K562 (cell line): ENCODE results near the gene NRIP2. TPM values are rescaled to one million over a fixed set of nuclear protein-coding genes. Genes with fewer than 3 reads are reported as not detected.

Experiments used
- ATAC-seq: fragments of 200-7000 bp; cut with Tn5 transposase; 3 replicates; pipeline ENCODE4 v1.9.1; 2020; ENCODE audit warnings: moderate library complexity
- BruUV-seq: library from RNA; stranded (reverse); fragments of 400-500 nt; replicated peaks from 2 replicates; lab custom pipeline; 2021; lab: Mats Ljungman, UMichigan
- CTCF ChIA-PET: fragments of 300-600 bp; formaldehyde crosslinking; extraction: SDS; loops from one replicate; lab custom pipeline; 2021; ENCODE audit warnings: low intra/inter-chr PET ratio; lab: Yijun Ruan, JAX
- POLR2A ChIA-PET: fragments of 300-600, 350-650 bp; sonication (Branson Sonifier 250); formaldehyde crosslinking; extraction: SDS; loops from one replicate; lab custom pipeline; 2021; ENCODE audit warnings: antibody characterized with exemption, inconsistent platforms; lab: Yijun Ruan, JAX
- DNase-seq, 4 experiments: peaks; one replicate each; pipeline versions ENCODE4 v3.0.0 to v3.0.0-alpha.2; 2011 to 2018; ENCODE audit warnings: low spot score in 3 of 4, mixed read lengths in 3 of 4; ENCODE audit errors: extremely low read depth in 1 of 4
- FAIRE-seq: peaks from 2 replicates; lab custom pipeline; 2011; peaks lifted over from hg19 to GRCh38; lab: Jason Lieb, UNC
- H2AFZ ChIP-seq: 2 replicates; pipeline ENCODE4 v1.6.0; 2011; ENCODE audit warnings: low read depth, low read length, control low read depth, inconsistent platforms
- H3K27ac ChIP-seq: fragments of 200-600 bp; 3 replicates; pipeline ENCODE4 v1.8.0; 2011; ENCODE audit warnings: low read depth, mild to moderate bottlenecking, control low read depth, inconsistent platforms, low read length, moderate library complexity, mixed read lengths; ENCODE audit errors: extremely low read depth
- H3K27me3 ChIP-seq, 2 experiments: fragments of 300-600 bp in 1 of 2; 2 replicates in 1 of 2; 3 replicates in 1 of 2; pipeline versions ENCODE4 v1.6.0 to v1.8.0; 2011; ENCODE audit warnings: inconsistent platforms in 2 of 2, low read length in 2 of 2, mild to moderate bottlenecking in 1 of 2, mixed read lengths in 1 of 2, moderate library complexity in 1 of 2; ENCODE audit not compliant: control insufficient read depth in 2 of 2, insufficient read depth in 2 of 2
- H3K36me3 ChIP-seq: fragments of 300-600 bp; 3 replicates; pipeline ENCODE4 v1.8.0; 2011; ENCODE audit warnings: mild to moderate bottlenecking, low read length, inconsistent platforms; ENCODE audit not compliant: control insufficient read depth, insufficient read depth
- H3K4me1 ChIP-seq, 2 experiments: fragments of 200-600 bp in 1 of 2; replicated peaks in 1 of 2; 2 replicates in 1 of 2; 3 replicates in 1 of 2; pipeline versions ENCODE4 v1.5.1 to v1.8.0; 2011; ENCODE audit warnings: inconsistent platforms in 2 of 2, low read length in 2 of 2, mild to moderate bottlenecking in 1 of 2, mixed read lengths in 1 of 2, moderate library complexity in 1 of 2; ENCODE audit not compliant: control insufficient read depth in 2 of 2, insufficient read depth in 2 of 2
- H3K4me2 ChIP-seq: 2 replicates; pipeline ENCODE4 v1.6.1; 2011; ENCODE audit warnings: low read length, control low read depth, inconsistent platforms, mixed read lengths; ENCODE audit not compliant: insufficient read depth
- H3K4me3 ChIP-seq: fragments of 200-600 bp; sonication (generic), shearing (Covaris generic); 2 replicates; pipeline ENCODE4 v1.5.1; 2016; ENCODE audit warnings: control low read depth, inconsistent platforms
- H3K79me2 ChIP-seq: fragments of 200-600 bp; 3 replicates; pipeline ENCODE4 v1.8.0; 2011; ENCODE audit warnings: low read length, inconsistent platforms; ENCODE audit not compliant: control insufficient read depth, insufficient read depth
- H3K9ac ChIP-seq, 2 experiments: 2 replicates each; pipeline versions ENCODE4 v1.6.0 to v1.6.1; 2011; ENCODE audit warnings: low read depth in 2 of 2, low read length in 2 of 2, control low read depth in 1 of 2, inconsistent platforms in 1 of 2, mild to moderate bottlenecking in 1 of 2, mixed read lengths in 1 of 2; ENCODE audit not compliant: insufficient read depth in 1 of 2
- H3K9me1 ChIP-seq: one replicate; pipeline ENCODE4 v1.6.0; 2011; ENCODE audit warnings: inconsistent platforms, mild to moderate bottlenecking, low read length, moderate library complexity; ENCODE audit not compliant: control insufficient read depth, insufficient read depth
- H3K9me3 ChIP-seq: replicated peaks from 2 replicates; pipeline ENCODE4 v1.5.1; 2011; ENCODE audit warnings: low read depth, low read length, inconsistent platforms; ENCODE audit not compliant: control insufficient read depth, insufficient read depth
- H4K20me1 ChIP-seq: replicated peaks from 2 replicates; pipeline ENCODE4 v1.6.1; 2011; ENCODE audit warnings: low read length, inconsistent platforms, mixed read lengths; ENCODE audit not compliant: control insufficient read depth, insufficient read depth
- BDP1 ChIP-seq: IDR thresholded peaks from 3 replicates; pipeline ENCODE4 v1.6.1; 2011; ENCODE audit not compliant: insufficient read length, insufficient read depth
- C11orf30 ChIP-seq: fragments of 450-650 bp; IDR thresholded peaks from 2 replicates; pipeline ENCODE4 v1.6.1; 2016; ENCODE audit warnings: low read depth, mild to moderate bottlenecking
- CCNT2 ChIP-seq: IDR thresholded peaks from 2 replicates; pipeline ENCODE4 v1.6.1; 2011; ENCODE audit warnings: borderline replicate concordance, low read depth, mild to moderate bottlenecking, moderate library complexity, mixed read lengths, low read length; ENCODE audit not compliant: insufficient read length; ENCODE audit errors: extremely low read depth
- CEBPB ChIP-seq: fragments of 450-650 bp; IDR thresholded peaks from 2 replicates; pipeline ENCODE4 v1.6.1; 2016; ENCODE audit warnings: missing genetic modification characterization, missing compliant biosample characterization
- GATAD2A ChIP-seq: fragments of 450-650 bp; IDR thresholded peaks from 2 replicates; pipeline ENCODE4 v1.6.1; 2017
- JUND ChIP-seq, 2 experiments: IDR thresholded peaks; 2 replicates in 1 of 2; 3 replicates in 1 of 2; pipeline ENCODE4 v1.6.1; 2011; ENCODE audit warnings: borderline replicate concordance in 2 of 2, low read depth in 2 of 2, low read length in 2 of 2, improper control_type of control experiment in 1 of 2, missing biosample characterization in 1 of 2, missing genetic modification characterization in 1 of 2, missing genetic modification reagents in 1 of 2
- KAT2B ChIP-seq: IDR thresholded peaks from one replicate; pipeline ENCODE4 v1.6.1; 2012; ENCODE audit warnings: low read depth, mild to moderate bottlenecking, control low read depth, inconsistent platforms, low read length, moderate library complexity
- MAFG ChIP-seq: fragments of 450-650 bp; conservative IDR thresholded peaks from 2 replicates; pipeline ENCODE4 v1.6.1; 2016; ENCODE audit warnings: missing genetic modification characterization, missing compliant biosample characterization
- NFE2 ChIP-seq: IDR thresholded peaks from 2 replicates; pipeline ENCODE4 v1.6.1; 2014; ENCODE audit warnings: antibody characterized with exemption, low read depth
- SIN3A ChIP-seq, 2 experiments: fragments of 150-350 bp in 1 of 2; IDR thresholded peaks; 2 replicates each; pipeline ENCODE4 v1.6.1; 2011 to 2016; ENCODE audit warnings: borderline replicate concordance in 2 of 2, low read depth in 2 of 2, low read length in 2 of 2, mild to moderate bottlenecking in 2 of 2, moderate library complexity in 2 of 2; ENCODE audit not compliant: control insufficient read depth in 1 of 2
- SMARCA4 ChIP-seq: fragments of 450-650 bp; IDR thresholded peaks from 2 replicates; pipeline ENCODE4 v1.6.1; 2016
- SMC3 ChIP-seq: conservative IDR thresholded peaks from 2 replicates; pipeline ENCODE4 v1.6.1; 2011; ENCODE audit warnings: low read depth, low read length, improper control_type of control experiment; ENCODE audit not compliant: insufficient read depth
- SPI1 ChIP-seq: IDR thresholded peaks from 2 replicates; pipeline ENCODE4 v1.6.1; 2011; ENCODE audit warnings: low read depth, low read length, control low read depth, borderline replicate concordance
- TEAD2 ChIP-seq: fragments of 450-650 bp; IDR thresholded peaks from 2 replicates; pipeline ENCODE4 v1.6.1; 2016; ENCODE audit warnings: missing genetic modification characterization, control low read depth, missing compliant biosample characterization
- ZBTB1 ChIP-seq: sonication (generic); formaldehyde crosslinking; IDR thresholded peaks from 2 replicates; pipeline ENCODE4 v1.8.1; 2023; ENCODE audit warnings: missing genetic modification reagents, low read depth, mild to moderate bottlenecking, borderline replicate concordance
- ZNF140 ChIP-seq: fragments of 250-450 bp; sonication (Bioruptor Pico); IDR thresholded peaks from 2 replicates; pipeline ENCODE4 v1.8.0; 2021; ENCODE audit warnings: moderate library complexity, mild to moderate bottlenecking, inconsistent platforms
- ZNF175 ChIP-seq: fragments of 200-800 bp; sonication (Bioruptor generic); IDR thresholded peaks from 2 replicates; pipeline ENCODE4 v1.6.1; 2016; ENCODE audit warnings: low read depth, mild to moderate bottlenecking, missing genetic modification characterization, missing compliant biosample characterization
- ZNF316 ChIP-seq: fragments of 450-650 bp; IDR thresholded peaks from 2 replicates; pipeline ENCODE4 v1.6.1; 2016
- ZNF696 ChIP-seq: fragments of 250-450 bp; sonication (Bioruptor Pico); conservative IDR thresholded peaks from 2 replicates; pipeline ENCODE4 v1.4.0; 2020; ENCODE audit warnings: mild to moderate bottlenecking, moderate library complexity
- WGBS: fragments of 100-300 bp; shearing (Covaris generic); methylation state at CpG from one replicate; pipeline ENCODE4 v1.1.6; 2016; ENCODE audit warnings: low coverage, mixed read lengths; ENCODE audit not compliant: insufficient coverage; ENCODE audit errors: missing lambda C conversion rate; 5-methylcytosine and 5-hydroxymethylcytosine counted together
- in situ Hi-C: fragments of 300-500 bp; cut with MboI; formaldehyde crosslinking; loops from 4 replicates; pipeline ENCODE4 v1.15.0; 2018; ENCODE audit warnings: inconsistent platforms, mixed read lengths
- intact Hi-C: fragments of 100-400 bp; cut with micrococcal nuclease; formaldehyde crosslinking; loops from 2 replicates; pipeline ENCODE4 v1.14.2; 2022
- polyA plus RNA-seq, 8 experiments: library from polyadenylated mRNA; depleted of rRNA in 4 of 8; stranded (reverse) in 5 of 8; unstranded in 3 of 8; fragments of >200 nt; fragmentation: Nextera tagmentation in 2 of 8; fragmentation: Illumina TruSeq in 1 of 8; extraction: Ambion mirVana in 2 of 8; extraction: Trizol in 1 of 8; gene quantifications; 2 replicates each; pipeline versions ENCODE4 v1.2.1 to v1.2.3, GENCODE V29; 2011 to 2014; ENCODE audit warnings: inconsistent platforms in 1 of 8, missing spikeins in 1 of 8
- total RNA-seq, 7 experiments: library from RNA; depleted of rRNA in 6 of 7; stranded (reverse); fragments of >200 nt in 6 of 7; fragmentation: Illumina TruSeq in 2 of 7; extraction: Trizol in 2 of 7; gene quantifications; 2 replicates each; pipeline versions ENCODE4 v1.2.1 to v1.2.3, GENCODE V29; 2011 to 2021; ENCODE audit warnings: low replicate concordance in 1 of 7
- TF ChIP-seq, protein P1 (sequence below): fragments of 250-450 bp; sonication (Bioruptor Pico); IDR thresholded peaks from 2 replicates; pipeline ENCODE4 v1.5.0; 2021

Gene NRIP2
- total and polyA plus RNA-seq, 9 of the 15 experiments (the other 6 are each of a cell fraction or from before 2014, with no cell fraction given): 0.07 to 0.10 TPM; not detected in 7

DNA sequence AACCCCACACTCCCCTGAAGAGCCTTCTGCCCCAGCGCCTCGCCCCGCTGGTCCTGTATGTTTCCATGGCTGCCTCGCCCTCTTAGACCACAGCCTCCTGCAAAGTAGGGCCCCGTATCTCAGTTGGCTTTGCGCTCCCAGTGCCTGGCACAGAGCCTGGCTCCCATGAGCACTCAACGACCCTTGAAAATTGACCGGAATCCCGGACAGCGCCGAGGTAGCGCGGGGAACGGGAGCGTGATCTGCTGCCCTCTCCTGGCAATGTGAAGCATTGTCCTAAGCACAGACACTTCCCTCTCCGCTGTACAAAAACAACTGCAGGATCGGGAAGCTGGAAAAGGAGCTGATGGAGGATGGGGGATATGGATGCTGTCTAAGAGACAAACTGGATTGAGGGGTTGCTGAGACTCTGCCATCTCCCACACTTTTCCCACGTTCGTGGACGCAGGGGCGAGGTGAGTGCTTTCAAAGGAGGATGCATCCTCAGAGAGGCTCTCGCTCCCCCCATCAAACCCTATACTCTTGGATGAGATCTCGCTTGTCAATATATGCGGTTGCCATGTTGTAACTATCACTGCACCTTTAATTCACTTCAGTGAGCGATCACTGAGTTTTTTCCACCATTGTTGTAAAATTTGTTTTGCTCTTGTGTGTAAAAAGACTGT is 50.8 kb downstream of the NRIP2 start (continued):
- TF ChIP-seq KAT2B: no peak
- peak; percentile 52; the same call in 1 of the 2 replicates for TF ChIP-seq SMC3
- TF ChIP-seq SPI1: peak; percentile 19; the same call in 1 of the 2 replicates

DNA sequence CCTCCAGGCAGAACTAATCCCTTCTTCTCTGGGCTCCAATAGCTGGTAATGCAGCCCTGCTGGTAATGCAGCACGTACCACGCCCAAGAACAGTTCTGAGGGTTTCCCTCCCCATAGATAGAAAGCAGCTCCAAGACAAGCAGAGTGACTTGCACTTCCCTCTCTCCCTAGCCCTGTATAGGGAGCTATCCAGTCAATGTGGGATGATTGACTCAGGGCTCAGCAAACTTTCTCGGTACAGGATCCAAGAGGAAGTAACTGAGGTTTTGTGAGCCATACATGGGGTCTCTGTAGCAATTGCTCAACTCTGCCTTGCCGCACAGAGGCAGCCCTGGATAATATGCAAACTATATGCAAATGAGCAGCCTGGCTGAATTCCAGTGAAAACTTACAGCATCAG is 55.6 kb downstream of the NRIP2 start:
- WGBS: 2% methylated on average over 4 of the region's 4 CpGs
- ChIA-PET POLR2A (no interaction called here), CTCF (no interaction called here)
- Histone ChIP-seq H3K36me3 (no peaks in the 10 kb centered on the region), H2AFZ (no peak overlapping the region), H3K27me3 (peaks cover 2 to 36% of the 10 kb centered on the region in 2 experiments; a peak in 4 of 5 replicates), H3K4me1 (peaks cover 2 to 4% of the 10 kb centered on the region in 2 experiments; a peak in 2 of 5 replicates), H3K79me2 (no peaks in the 10 kb centered on the region), H3K9me1 (no peaks in the 10 kb centered on the region), H4K20me1 (peaks cover 4% of the 10 kb centered on the region), H3K27ac (no peak overlapping the region), H3K9me3 (no peaks in the 10 kb centered on the region), H3K4me3 (no peak overlapping the region), H3K9ac (no peak overlapping the region), H3K4me2 (no peak overlapping the region)
- intact Hi-C loops (no loop called here), in situ Hi-C loops (no loop called here)
- no peak; the same call in 2 of the 3 replicates for ATAC-seq
- peak in 2 of 4 experiments; percentile 19 to 22 for DNase-seq
- no TSS peak for BruUV-seq
- FAIRE-seq: no peak
- TF ChIP-seq ZNF696 (CRISPR knock-in tag): no peak
- no peak for TF ChIP-seq CCNT2
- no peak for TF ChIP-seq JUND (IDR thresholded peaks at IDR 0.05; ENCODE audit: borderline replicate concordance, low read depth, low read length)
- TF ChIP-seq JUND (tag; IDR thresholded peaks at IDR 0.05; ENCODE audit: borderline replicate concordance, low read depth, low read length): no peak
- no peak for TF ChIP-seq ZNF175 (CRISPR knock-in tag)
- TF ChIP-seq ZNF140 (CRISPR knock-in tag): no peak
- 0 out of 2 replicates have a peak, but pooled peaks have one; percentile 21 for TF ChIP-seq NFE2
- peak; percentile 51 for TF ChIP-seq MAFG (tag)
- 0 out of 2 replicates have a peak, but pooled peaks have one; percentile 8 for TF ChIP-seq CEBPB (tag)
- no peak for TF ChIP-seq ZBTB1 (CRISPR knock-in tag)
- TF ChIP-seq BDP1: no peak
- TF ChIP-seq TEAD2 (tag): no peak
- TF ChIP-seq SMARCA4: no peak
- TF ChIP-seq C11orf30: peak; percentile 24; the same call in 1 of the 2 replicates
- TF ChIP-seq, protein P1, sequence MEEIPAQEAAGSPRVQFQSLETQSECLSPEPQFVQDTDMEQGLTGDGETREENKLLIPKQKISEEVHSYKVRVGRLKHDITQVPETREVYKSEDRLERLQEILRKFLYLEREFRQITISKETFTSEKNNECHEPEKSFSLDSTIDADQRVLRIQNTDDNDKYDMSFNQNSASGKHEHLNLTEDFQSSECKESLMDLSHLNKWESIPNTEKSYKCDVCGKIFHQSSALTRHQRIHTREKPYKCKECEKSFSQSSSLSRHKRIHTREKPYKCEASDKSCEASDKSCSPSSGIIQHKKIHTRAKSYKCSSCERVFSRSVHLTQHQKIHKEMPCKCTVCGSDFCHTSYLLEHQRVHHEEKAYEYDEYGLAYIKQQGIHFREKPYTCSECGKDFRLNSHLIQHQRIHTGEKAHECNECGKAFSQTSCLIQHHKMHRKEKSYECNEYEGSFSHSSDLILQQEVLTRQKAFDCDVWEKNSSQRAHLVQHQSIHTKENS: no peak
- TF ChIP-seq SIN3A (IDR thresholded peaks at IDR 0.05; ENCODE audit: borderline replicate concordance in 2 of 2, control insufficient read depth in 1 of 2, low read depth in 2 of 2, low read length in 2 of 2): no peak
- no peak for TF ChIP-seq GATAD2A
- TF ChIP-seq ZNF316: peak; percentile 10; the same call in 1 of the 2 replicates
